HG02938 (cell line): ENCODE results near the gene CYREN.
"Not testable (repeated sequence)": the region's sequence is repeated elsewhere in the genome, so short reads cannot be mapped to it uniquely, and the experiment has no call there.

Experiments
- ATAC-seq: cut with Tn5 transposase; IDR thresholded peaks from one replicate; pipeline ENCODE4 v1.9.1; 2021; ENCODE audit warnings: mild to moderate bottlenecking, moderate library complexity; ENCODE audit not compliant: unreplicated experiment

Gene CYREN, protein sequence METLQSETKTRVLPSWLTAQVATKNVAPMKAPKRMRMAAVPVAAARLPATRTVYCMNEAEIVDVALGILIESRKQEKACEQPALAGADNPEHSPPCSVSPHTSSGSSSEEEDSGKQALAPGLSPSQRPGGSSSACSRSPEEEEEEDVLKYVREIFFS

DNA sequence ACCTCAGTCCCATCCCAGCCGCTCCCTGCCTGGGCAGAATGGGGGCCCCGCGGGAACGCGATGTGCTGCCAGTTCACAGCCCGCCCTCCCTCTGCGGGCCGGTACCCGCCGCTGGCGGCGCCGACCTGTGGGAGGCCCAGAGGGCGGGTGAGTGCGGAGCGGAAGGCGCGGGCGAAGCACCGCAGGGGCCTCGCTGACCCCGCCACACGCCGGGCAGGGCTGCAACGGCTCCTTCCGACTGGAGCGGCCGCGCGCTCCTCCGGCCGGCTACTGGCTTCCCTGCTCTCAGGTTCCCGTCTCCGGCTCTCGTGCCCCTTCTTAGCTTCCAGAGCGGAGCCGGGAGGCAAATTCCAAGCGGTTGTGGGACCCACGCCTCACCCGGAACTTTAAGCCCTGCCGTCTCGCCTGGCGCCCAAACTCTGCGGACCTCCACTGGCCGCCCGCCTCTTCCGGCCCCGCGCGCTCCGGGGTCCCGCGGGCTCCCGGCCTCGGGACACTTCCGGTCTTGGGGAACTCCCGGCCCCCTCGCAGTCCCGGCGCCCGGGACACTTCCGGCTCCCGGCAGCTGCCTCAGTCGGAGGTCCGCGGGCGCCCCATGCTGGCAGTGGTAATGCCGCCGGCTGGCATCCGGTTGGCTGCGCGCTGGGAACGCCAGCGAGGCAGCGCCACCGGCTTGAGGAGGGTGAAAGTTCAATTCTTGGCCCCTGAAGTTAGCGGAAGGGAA is at the start of gene CYREN:
Gene CYREN, minus strand, starts transcription at position 434 of the 724 bp plus-strand sequence. CDS start 1,785 bp downstream, outside the sequence.
- ATAC-seq, result peak; percentile 57

DNA sequence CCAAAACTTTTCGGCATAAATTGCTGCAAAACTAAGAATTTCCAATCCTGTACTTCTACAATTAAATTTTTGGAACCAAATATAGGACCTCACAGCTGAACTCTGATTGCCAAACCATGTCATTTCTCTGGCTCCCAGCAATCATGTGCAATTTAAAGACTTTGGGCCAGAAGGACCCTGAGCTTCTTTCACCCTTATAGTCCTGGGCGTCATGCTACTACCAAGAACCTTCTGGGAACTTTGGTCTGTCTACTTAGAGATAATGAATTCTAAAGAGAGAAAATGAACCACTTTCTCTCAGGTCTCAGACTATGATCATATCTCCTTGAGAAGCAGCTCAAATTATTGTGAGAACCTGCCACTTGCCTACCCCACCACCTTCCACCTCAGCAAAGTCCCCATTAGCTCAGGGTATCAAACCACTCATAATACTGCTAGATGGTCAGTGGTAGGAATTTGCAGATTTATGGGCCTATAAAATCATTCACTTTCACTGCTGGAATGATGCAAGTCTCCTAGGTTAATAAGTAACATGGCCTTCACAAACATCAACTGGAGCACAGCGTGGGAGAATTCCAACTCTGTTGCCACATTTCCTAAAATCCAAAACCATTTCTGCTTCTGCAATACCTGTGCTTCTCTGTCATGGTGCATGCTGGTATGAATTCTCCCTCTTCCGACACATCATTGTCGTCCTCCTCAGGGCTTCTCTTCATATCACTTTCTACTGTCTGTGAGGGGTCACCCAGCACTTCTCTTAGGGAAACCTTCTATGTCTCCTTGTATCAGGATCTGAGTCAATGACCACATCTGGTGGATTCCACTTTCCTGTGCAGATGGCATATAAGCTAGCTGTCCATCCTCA is 47.4 kb upstream of the CYREN start:
- no peak for ATAC-seq

GRCh38 chr7:135215698-135216097 is 45.2 kb upstream of the CYREN start:
- ATAC-seq, result no peak

- ATAC-seq, result no peak
Measured at GRCh38 chr7:135215180-135215579, 44.7 kb upstream of the CYREN start.

DNA sequence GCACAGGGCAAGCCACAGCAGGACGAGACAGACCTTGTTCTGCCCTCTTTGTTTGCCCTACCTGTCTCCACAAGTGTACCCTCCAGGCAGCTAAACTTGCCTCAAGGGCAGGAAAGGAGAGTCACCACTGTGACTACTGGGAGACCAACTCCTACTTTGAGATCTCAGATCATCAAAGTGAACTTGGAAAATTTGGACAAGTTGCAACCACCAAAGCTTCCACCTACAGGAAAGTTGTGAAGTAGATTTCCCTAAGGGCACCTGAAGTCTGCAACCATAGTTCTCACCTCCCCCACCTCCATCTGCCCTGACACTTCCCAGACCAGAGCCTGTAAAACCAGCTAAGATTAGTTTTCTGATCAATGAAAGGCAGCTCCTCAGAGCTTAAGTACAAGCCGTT is 43.3 kb upstream of the CYREN start:
- no peak for ATAC-seq

- not testable (repeated sequence) for ATAC-seq
Measured at GRCh38 chr7:135211946-135212685, 41.6 kb upstream of the CYREN start.

GRCh38 chr7:135211179-135211945 is 40.9 kb upstream of the CYREN start, which contains the start of gene WDR91:
Gene WDR91, minus strand, starts transcription at chr7:135211526. Its CDS starts 24 bp downstream, at chr7:135211502.
- ATAC-seq, result peak; percentile 64

GRCh38 chr7:135210888-135211178 is 40.3 kb upstream of the CYREN start:
- peak; percentile 1 for ATAC-seq

DNA sequence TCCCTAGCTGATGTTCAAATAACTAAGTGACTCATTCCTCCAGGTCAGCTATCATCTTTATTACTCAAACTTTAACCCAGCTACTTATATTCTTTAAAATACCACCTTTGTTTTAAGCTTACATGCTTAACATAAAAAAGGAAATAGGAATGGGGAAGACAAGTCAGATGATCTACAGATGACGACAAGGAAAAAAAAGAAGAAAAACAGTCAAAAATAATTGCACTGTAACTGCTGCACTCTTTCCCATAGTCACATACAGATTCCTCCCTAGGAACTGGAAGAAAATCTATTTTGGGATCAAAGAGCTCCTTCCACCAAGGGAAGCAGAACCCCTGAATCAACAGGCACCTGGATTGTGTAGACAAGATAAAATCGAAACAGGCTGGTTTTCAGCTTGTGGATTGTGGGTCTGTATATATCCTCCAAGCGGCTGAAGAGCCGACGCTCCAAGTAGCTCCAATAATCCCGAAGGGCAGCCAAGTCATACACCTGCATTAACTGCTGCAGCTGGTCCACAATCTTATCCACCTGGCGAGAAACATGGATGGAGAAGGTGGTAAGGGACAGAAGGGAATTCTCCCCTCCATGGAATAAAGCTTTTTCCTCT is 38.8 kb upstream of the CYREN start:
- ATAC-seq, result no peak

- no peak for ATAC-seq
Measured at GRCh38 chr7:135208102-135208793, 37.7 kb upstream of the CYREN start.

GRCh38 chr7:135207406-135208101 is 37.0 kb upstream of the CYREN start:
- ATAC-seq, result peak; percentile 15

GRCh38 chr7:135206941-135207391 is 36.5 kb upstream of the CYREN start:
- ATAC-seq, result peak; percentile 34

DNA sequence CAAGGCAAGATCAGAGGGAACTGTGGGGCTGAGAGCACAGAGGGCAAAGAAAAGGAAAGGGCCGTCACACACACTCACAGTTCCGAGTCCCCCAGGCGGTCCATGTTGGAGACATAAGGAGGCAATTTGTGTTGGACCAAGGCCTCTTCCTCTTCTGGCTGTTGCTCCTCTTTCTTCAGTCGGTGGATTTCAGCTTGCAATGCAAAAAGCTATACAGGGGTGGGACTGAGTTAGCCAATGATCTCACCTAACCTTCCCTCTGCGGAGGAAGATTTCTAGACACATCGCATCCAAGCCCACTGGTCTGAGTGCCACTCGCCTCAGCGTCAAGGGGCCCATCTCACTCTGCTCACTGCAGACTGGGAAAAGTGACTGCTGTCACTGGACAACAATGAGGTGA is 35.3 kb upstream of the CYREN start:
- ATAC-seq, result no peak

DNA sequence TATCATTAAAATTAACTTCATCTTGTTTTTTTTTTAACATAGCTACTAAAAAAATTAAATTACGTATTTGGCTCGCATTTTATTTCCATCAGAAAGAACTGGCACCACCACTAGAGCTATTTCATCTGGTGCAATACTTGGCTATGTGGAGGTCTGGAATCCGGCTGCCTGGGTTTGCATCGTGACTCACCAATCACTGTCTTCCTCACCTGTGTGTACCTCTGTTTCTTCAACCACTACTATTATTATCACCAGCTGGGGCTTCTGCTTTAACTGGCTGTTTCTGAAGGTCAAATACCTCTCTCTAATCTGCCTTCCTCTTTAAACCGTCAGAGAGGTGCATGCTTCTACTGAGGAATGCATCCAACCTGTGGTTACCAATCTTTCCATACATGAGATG is 34.4 kb upstream of the CYREN start:
- ATAC-seq, result no peak

- no peak for ATAC-seq
Measured at GRCh38 chr7:135204341-135204749, 33.8 kb upstream of the CYREN start.

- no peak for ATAC-seq
Measured at GRCh38 chr7:135201350-135201749, 30.8 kb upstream of the CYREN start.

- ATAC-seq, result no peak
Measured at GRCh38 chr7:135200821-135201331, 30.4 kb upstream of the CYREN start.

- ATAC-seq, result no peak
Measured at GRCh38 chr7:135199439-135199838, 28.9 kb upstream of the CYREN start.
